Measurements from ENCODE around the gene PDCD11. TPM values are rescaled to one million over a fixed set of nuclear protein-coding genes. Genes with fewer than 3 reads are reported as not detected.

PDCD11 gene
- total and polyA plus RNA-seq, 4 donors, result 8.3 to 20.9 (median 9.8) TPM

GRCh38 chr10:103431902-103432301, 35.5 kb downstream of the PDCD11 start:
- TF ChIP-seq REST (IDR thresholded peaks at IDR 0.05) (no peak), GABPA (IDR thresholded peaks at IDR 0.05 in 1 of 2, conservative IDR thresholded peaks at IDR 0.05 in 1 of 2) (no peak), YY1 (IDR thresholded peaks at IDR 0.05) (no peak), CTCF (IDR thresholded peaks at IDR 0.05; ENCODE audit: low read depth, low read length, missing input control) (no peak), FOXA2 (IDR thresholded peaks at IDR 0.05) (no peak), ATF3 (IDR thresholded peaks at IDR 0.05) (no peak), SP1 (IDR thresholded peaks at IDR 0.05) (no peak)
- Histone ChIP-seq H3K4me1 (ENCODE audit: control insufficient read depth in 4 of 4, insufficient read depth in 4 of 4, low read length in 3 of 4) (peaks cover 0 to 4% (median 0%) of the 10 kb centered on the region in 4 donors), H3K4me3 (ENCODE audit: low read depth in 1 of 3, low read length in 3 of 3) (no peak overlapping the region), H3K27ac (ENCODE audit: low read depth in 1 of 2, low read length in 2 of 2) (no peak overlapping the region), H3K27me3 (ENCODE audit: control insufficient read depth in 4 of 4, insufficient read depth in 4 of 4, low read length in 3 of 4) (no peaks in the 10 kb centered on the region), H3K36me3 (ENCODE audit: control insufficient read depth in 4 of 4, insufficient read depth in 3 of 4, low read depth in 1 of 4, low read length in 3 of 4) (peaks cover 6 to 63% (median 32%) of the 10 kb centered on the region in 4 donors), H3K9me3 (ENCODE audit: control insufficient read depth in 4 of 4, low read length in 3 of 4) (no peaks in the 10 kb centered on the region), H3K9ac (ENCODE audit: low read depth in 1 of 2, low read length in 2 of 2) (no peak overlapping the region)
- WGBS, result 72% methylated on average over 8 of the region's 8 CpGs
- DNase-seq (ENCODE audit: low spot score), result no peak

GRCh38 chr10:103433858-103434257, 37.4 kb downstream of the PDCD11 start:
- TF ChIP-seq CTCF (IDR thresholded peaks at IDR 0.05; ENCODE audit: low read depth, low read length, missing input control) (no peak), FOXA2 (IDR thresholded peaks at IDR 0.05) (no peak), TAF1 (conservative IDR thresholded peaks at IDR 0.05) (no peak), HNF4G (IDR thresholded peaks at IDR 0.05) (no peak), FOXA1 (IDR thresholded peaks at IDR 0.05) (no peak), REST (IDR thresholded peaks at IDR 0.05) (no peak)
- H3K4me1 ChIP-seq (ENCODE audit: control insufficient read depth in 4 of 4, insufficient read depth in 4 of 4, low read length in 3 of 4), result peaks cover 0 to 4% (median 0%) of the 10 kb centered on the region in 4 donors
- no peak overlapping the region for H3K27ac ChIP-seq (ENCODE audit: low read depth in 1 of 2, low read length in 2 of 2)
- DNase-seq (ENCODE audit: low spot score), result no peak
- no peak overlapping the region for H3K4me3 ChIP-seq (ENCODE audit: low read depth in 1 of 3, low read length in 3 of 3)
- H3K9me3 ChIP-seq (ENCODE audit: control insufficient read depth in 4 of 4, low read length in 3 of 4), result no peaks in the 10 kb centered on the region
- no peak overlapping the region for H3K9ac ChIP-seq (ENCODE audit: low read depth in 1 of 2, low read length in 2 of 2)
- 78% methylated on average over 2 of the region's 2 CpGs for WGBS
- H3K36me3 ChIP-seq (ENCODE audit: control insufficient read depth in 4 of 4, insufficient read depth in 3 of 4, low read depth in 1 of 4, low read length in 3 of 4), result peaks cover 6 to 62% (median 35%) of the 10 kb centered on the region in 4 donors
- H3K27me3 ChIP-seq (ENCODE audit: control insufficient read depth in 4 of 4, insufficient read depth in 4 of 4, low read length in 3 of 4), result no peaks in the 10 kb centered on the region

Data from liver (tissue), 9 donors.